ENCODE measurements around the gene METTL9.

GRCh38 chr16:21656795-21657768 is 57.7 kb downstream of the METTL9 start:
- TF ChIP-seq, protein P1, sequence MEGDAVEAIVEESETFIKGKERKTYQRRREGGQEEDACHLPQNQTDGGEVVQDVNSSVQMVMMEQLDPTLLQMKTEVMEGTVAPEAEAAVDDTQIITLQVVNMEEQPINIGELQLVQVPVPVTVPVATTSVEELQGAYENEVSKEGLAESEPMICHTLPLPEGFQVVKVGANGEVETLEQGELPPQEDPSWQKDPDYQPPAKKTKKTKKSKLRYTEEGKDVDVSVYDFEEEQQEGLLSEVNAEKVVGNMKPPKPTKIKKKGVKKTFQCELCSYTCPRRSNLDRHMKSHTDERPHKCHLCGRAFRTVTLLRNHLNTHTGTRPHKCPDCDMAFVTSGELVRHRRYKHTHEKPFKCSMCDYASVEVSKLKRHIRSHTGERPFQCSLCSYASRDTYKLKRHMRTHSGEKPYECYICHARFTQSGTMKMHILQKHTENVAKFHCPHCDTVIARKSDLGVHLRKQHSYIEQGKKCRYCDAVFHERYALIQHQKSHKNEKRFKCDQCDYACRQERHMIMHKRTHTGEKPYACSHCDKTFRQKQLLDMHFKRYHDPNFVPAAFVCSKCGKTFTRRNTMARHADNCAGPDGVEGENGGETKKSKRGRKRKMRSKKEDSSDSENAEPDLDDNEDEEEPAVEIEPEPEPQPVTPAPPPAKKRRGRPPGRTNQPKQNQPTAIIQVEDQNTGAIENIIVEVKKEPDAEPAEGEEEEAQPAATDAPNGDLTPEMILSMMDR (IDR thresholded peaks at IDR 0.05; ENCODE audit: low read depth, low read length): peak; percentile 74
- TF ChIP-seq MYC (IDR thresholded peaks at IDR 0.05; ENCODE audit: low read depth, low read length): no peak
